Measurements from ENCODE around the gene P4HB. TPM values are rescaled to one million over a fixed set of nuclear protein-coding genes. Genes with fewer than 3 reads are reported as not detected.
A peak's percentile ranks its signal among the peaks of the same experiment; 100 is the strongest.
"Not testable (repeated sequence)": the region's sequence is repeated elsewhere in the genome, so short reads cannot be mapped to it uniquely, and the experiment has no call there.

The P4HB gene
- polyA plus RNA-seq, 2 donors: 582 to 595 TPM

GRCh38 chr17:81842378-81842724, 18.0 kb downstream of the P4HB start:
- H3K36me3 ChIP-seq (ENCODE audit: control insufficient read depth in 2 of 2, insufficient read depth in 2 of 2, low read length in 1 of 2): peaks cover 27 to 49% of the 10 kb centered on the region in 2 donors
- peaks cover 2 to 12% of the 10 kb centered on the region in 2 donors for H3K4me1 ChIP-seq (ENCODE audit: control insufficient read depth in 2 of 2, insufficient read depth in 2 of 2, low read length in 1 of 2)
- H3K27me3 ChIP-seq (ENCODE audit: control insufficient read depth in 1 of 2, insufficient read depth in 2 of 2, low read length in 2 of 2): no peaks in the 10 kb centered on the region
- H3K27ac ChIP-seq (ENCODE audit: low read depth in 2 of 2, low read length in 1 of 2): peak overlapping the region; percentile 69 to 90
- whole genome bisulfite sequencing, 2 donors: 82 to 87% methylated on average over 11 of the region's 11 CpGs
- H3K9me3 ChIP-seq (ENCODE audit: control insufficient read depth in 2 of 2, insufficient read depth in 1 of 2, low read depth in 1 of 2, low read length in 1 of 2): no peaks in the 10 kb centered on the region
- H3K4me3 ChIP-seq (ENCODE audit: low read depth in 1 of 2, low read length in 2 of 2): no peak overlapping the region

GRCh38 chr17:81841866-81842265, 18.5 kb downstream of the P4HB start:
- H3K27ac ChIP-seq (ENCODE audit: low read depth in 2 of 2, low read length in 1 of 2): peak overlapping the region; percentile 90 to 98
- H3K27me3 ChIP-seq (ENCODE audit: control insufficient read depth in 1 of 2, insufficient read depth in 2 of 2, low read length in 2 of 2): no peaks in the 10 kb centered on the region
- H3K4me1 ChIP-seq (ENCODE audit: control insufficient read depth in 2 of 2, insufficient read depth in 2 of 2, low read length in 1 of 2): peaks cover 2 to 12% of the 10 kb centered on the region in 2 donors
- H3K4me3 ChIP-seq (ENCODE audit: low read depth in 1 of 2, low read length in 2 of 2): no peak overlapping the region
- H3K36me3 ChIP-seq (ENCODE audit: control insufficient read depth in 2 of 2, insufficient read depth in 2 of 2, low read length in 1 of 2): peaks cover 27 to 44% of the 10 kb centered on the region in 2 donors
- WGBS, 2 donors: 49 to 51% methylated on average over 15 of the region's 15 CpGs
- no peaks in the 10 kb centered on the region for H3K9me3 ChIP-seq (ENCODE audit: control insufficient read depth in 2 of 2, insufficient read depth in 1 of 2, low read depth in 1 of 2, low read length in 1 of 2)

- peak overlapping the region; percentile 90 to 98 for H3K27ac ChIP-seq (ENCODE audit: low read depth in 2 of 2, low read length in 1 of 2)
- H3K9me3 ChIP-seq (ENCODE audit: control insufficient read depth in 2 of 2, insufficient read depth in 1 of 2, low read depth in 1 of 2, low read length in 1 of 2): no peaks in the 10 kb centered on the region
- 43 to 48% methylated on average over 40 of the region's 40 CpGs for WGBS, 2 donors
- peaks cover 2 to 8% of the 10 kb centered on the region in 2 donors for H3K4me1 ChIP-seq (ENCODE audit: control insufficient read depth in 2 of 2, insufficient read depth in 2 of 2, low read length in 1 of 2)
- no peak overlapping the region for H3K4me3 ChIP-seq (ENCODE audit: low read depth in 1 of 2, low read length in 2 of 2)
- H3K36me3 ChIP-seq (ENCODE audit: control insufficient read depth in 2 of 2, insufficient read depth in 2 of 2, low read length in 1 of 2): peaks cover 27 to 36% of the 10 kb centered on the region in 2 donors
- H3K27me3 ChIP-seq (ENCODE audit: control insufficient read depth in 1 of 2, insufficient read depth in 2 of 2, low read length in 2 of 2): no peaks in the 10 kb centered on the region
Observed at GRCh38 chr17:81840826-81841778, 19.2 kb downstream of the P4HB start.

GRCh38 chr17:81840059-81840458, 20.3 kb downstream of the P4HB start:
- Histone ChIP-seq H3K36me3 (ENCODE audit: control insufficient read depth in 2 of 2, insufficient read depth in 2 of 2, low read length in 1 of 2) (peaks cover 17 to 26% of the 10 kb centered on the region in 2 donors), H3K27ac (ENCODE audit: low read depth in 2 of 2, low read length in 1 of 2) (peak overlapping the region; percentile 90 to 98), H3K4me1 (ENCODE audit: control insufficient read depth in 2 of 2, insufficient read depth in 2 of 2, low read length in 1 of 2) (peaks cover 2 to 11% of the 10 kb centered on the region in 2 donors)
- not testable (repeated sequence) for H3K27me3 ChIP-seq (ENCODE audit: control insufficient read depth in 1 of 2, insufficient read depth in 2 of 2, low read length in 2 of 2); H3K9me3 ChIP-seq (ENCODE audit: control insufficient read depth in 2 of 2, insufficient read depth in 1 of 2, low read depth in 1 of 2, low read length in 1 of 2); H3K4me3 ChIP-seq (ENCODE audit: low read depth in 1 of 2, low read length in 2 of 2)
- WGBS, 2 donors: 76 to 88% methylated on average over 5 of the region's 5 CpGs

GRCh38 chr17:81839301-81839700, 21.0 kb downstream of the P4HB start:
- peaks cover 2 to 15% of the 10 kb centered on the region in 2 donors for H3K4me1 ChIP-seq (ENCODE audit: control insufficient read depth in 2 of 2, insufficient read depth in 2 of 2, low read length in 1 of 2)
- WGBS, 2 donors: 59 to 71% methylated on average over 15 of the region's 15 CpGs
- no peak overlapping the region for H3K4me3 ChIP-seq (ENCODE audit: low read depth in 1 of 2, low read length in 2 of 2)
- no peaks in the 10 kb centered on the region for H3K27me3 ChIP-seq (ENCODE audit: control insufficient read depth in 1 of 2, insufficient read depth in 2 of 2, low read length in 2 of 2)
- H3K9me3 ChIP-seq (ENCODE audit: control insufficient read depth in 2 of 2, insufficient read depth in 1 of 2, low read depth in 1 of 2, low read length in 1 of 2): no peaks in the 10 kb centered on the region
- H3K27ac ChIP-seq (ENCODE audit: low read depth in 2 of 2, low read length in 1 of 2): peak overlapping the region in 1 of 2 donors; percentile 65
- H3K36me3 ChIP-seq (ENCODE audit: control insufficient read depth in 2 of 2, insufficient read depth in 2 of 2, low read length in 1 of 2): peaks cover 9 to 18% of the 10 kb centered on the region in 2 donors

- Histone ChIP-seq H3K4me1 (ENCODE audit: control insufficient read depth in 2 of 2, insufficient read depth in 2 of 2, low read length in 1 of 2) (peaks cover 2 to 15% of the 10 kb centered on the region in 2 donors), H3K4me3 (ENCODE audit: low read depth in 1 of 2, low read length in 2 of 2) (no peak overlapping the region), H3K27ac (ENCODE audit: low read depth in 2 of 2, low read length in 1 of 2) (peak overlapping the region in 1 of 2 donors; percentile 65), H3K27me3 (ENCODE audit: control insufficient read depth in 1 of 2, insufficient read depth in 2 of 2, low read length in 2 of 2) (no peaks in the 10 kb centered on the region), H3K9me3 (ENCODE audit: control insufficient read depth in 2 of 2, insufficient read depth in 1 of 2, low read depth in 1 of 2, low read length in 1 of 2) (no peaks in the 10 kb centered on the region), H3K36me3 (ENCODE audit: control insufficient read depth in 2 of 2, insufficient read depth in 2 of 2, low read length in 1 of 2) (peaks cover 7 to 13% of the 10 kb centered on the region in 2 donors)
- WGBS, 2 donors: 28 to 41% methylated on average over 17 of the region's 17 CpGs
Observed at GRCh38 chr17:81838753-81839255, 21.5 kb downstream of the P4HB start.

GRCh38 chr17:81837641-81838040, 22.7 kb downstream of the P4HB start:
- Histone ChIP-seq H3K27ac (ENCODE audit: low read depth in 2 of 2, low read length in 1 of 2) (no peak overlapping the region), H3K4me1 (ENCODE audit: control insufficient read depth in 2 of 2, insufficient read depth in 2 of 2, low read length in 1 of 2) (peaks cover 2 to 19% of the 10 kb centered on the region in 2 donors)
- 78 to 82% methylated on average over 9 of the region's 9 CpGs for WGBS, 2 donors

GRCh38 chr17:81834831-81835267, 25.5 kb downstream of the P4HB start, which contains the start of gene PPP1R27:
TSS of gene PPP1R27 (minus strand) at chr17:81835050. CDS start at chr17:81834953, 97 bp downstream.
- Histone ChIP-seq H3K27me3 (ENCODE audit: control insufficient read depth in 1 of 2, insufficient read depth in 2 of 2, low read length in 2 of 2) (no peaks in the 10 kb centered on the region), H3K4me3 (ENCODE audit: low read depth in 1 of 2, low read length in 2 of 2) (no peak within 1 kb of the TSS), H3K36me3 (ENCODE audit: control insufficient read depth in 2 of 2, insufficient read depth in 2 of 2, low read length in 1 of 2) (no peaks in the 10 kb centered on the region), H3K27ac (ENCODE audit: low read depth in 2 of 2, low read length in 1 of 2) (peak within 1 kb of the TSS in 1 of 2 donors; percentile 92), H3K9me3 (ENCODE audit: control insufficient read depth in 2 of 2, insufficient read depth in 1 of 2, low read depth in 1 of 2, low read length in 1 of 2) (no peaks in the 10 kb centered on the region), H3K4me1 (ENCODE audit: control insufficient read depth in 2 of 2, insufficient read depth in 2 of 2, low read length in 1 of 2) (peaks cover 2 to 22% of the 10 kb centered on the region in 2 donors)
- 88 to 92% methylated on average over 26 of the region's 26 CpGs for WGBS, 2 donors

More at GRCh38 chr17:81837641-81838040, 22.7 kb downstream of the P4HB start:
- Histone ChIP-seq H3K4me3 (ENCODE audit: low read depth in 1 of 2, low read length in 2 of 2) (no peak overlapping the region), H3K9me3 (ENCODE audit: control insufficient read depth in 2 of 2, insufficient read depth in 1 of 2, low read depth in 1 of 2, low read length in 1 of 2) (no peaks in the 10 kb centered on the region), H3K36me3 (ENCODE audit: control insufficient read depth in 2 of 2, insufficient read depth in 2 of 2, low read length in 1 of 2) (peaks cover 0 to 2% of the 10 kb centered on the region in 2 donors), H3K27me3 (ENCODE audit: control insufficient read depth in 1 of 2, insufficient read depth in 2 of 2, low read length in 2 of 2) (no peaks in the 10 kb centered on the region)

- H3K9me3 ChIP-seq (ENCODE audit: control insufficient read depth in 2 of 2, insufficient read depth in 1 of 2, low read depth in 1 of 2, low read length in 1 of 2): no peaks in the 10 kb centered on the region
- peak overlapping the region; percentile 91 to 92 for H3K27ac ChIP-seq (ENCODE audit: low read depth in 2 of 2, low read length in 1 of 2)
- 78% methylated on average over 31 of the region's 31 CpGs for WGBS, 2 donors
- H3K27me3 ChIP-seq (ENCODE audit: control insufficient read depth in 1 of 2, insufficient read depth in 2 of 2, low read length in 2 of 2): no peaks in the 10 kb centered on the region
- peaks cover 2 to 26% of the 10 kb centered on the region in 2 donors for H3K4me1 ChIP-seq (ENCODE audit: control insufficient read depth in 2 of 2, insufficient read depth in 2 of 2, low read length in 1 of 2)
- H3K36me3 ChIP-seq (ENCODE audit: control insufficient read depth in 2 of 2, insufficient read depth in 2 of 2, low read length in 1 of 2): no peaks in the 10 kb centered on the region
- peak overlapping the region; percentile 53 to 60 for H3K4me3 ChIP-seq (ENCODE audit: low read depth in 1 of 2, low read length in 2 of 2)
Observed at GRCh38 chr17:81833921-81834830, 26.2 kb downstream of the P4HB start.
